Right lobe of liver (tissue), 4 donors: ENCODE data around the gene OR14I1.

Experiments
- POLR2A ChIP-seq: fragments of 450-650 bp; IDR thresholded peaks from one replicate; pipeline ENCODE4 v1.6.1; 2017; ENCODE audit warnings: antibody characterized with exemption, mild to moderate bottlenecking
- TF ChIP-seq, protein P1 (sequence below), 4 donors: fragments of 200-600 bp in 3 of 4; fragments of 450-650 bp in 1 of 4; IDR thresholded peaks; one replicate each; pipeline versions ENCODE4 v1.5.1 to v1.8.0; 2016 to 2022; ENCODE audit warnings: antibody characterized with exemption in 4 of 4, mild to moderate bottlenecking in 2 of 4
- donor health status: DM: no; HTN: no; CAD: no.
- donor health status: DM: no; HTN: no; CAD: no.
- donor health status: DM: no; HTN: yes; CAD: no.

DNA sequence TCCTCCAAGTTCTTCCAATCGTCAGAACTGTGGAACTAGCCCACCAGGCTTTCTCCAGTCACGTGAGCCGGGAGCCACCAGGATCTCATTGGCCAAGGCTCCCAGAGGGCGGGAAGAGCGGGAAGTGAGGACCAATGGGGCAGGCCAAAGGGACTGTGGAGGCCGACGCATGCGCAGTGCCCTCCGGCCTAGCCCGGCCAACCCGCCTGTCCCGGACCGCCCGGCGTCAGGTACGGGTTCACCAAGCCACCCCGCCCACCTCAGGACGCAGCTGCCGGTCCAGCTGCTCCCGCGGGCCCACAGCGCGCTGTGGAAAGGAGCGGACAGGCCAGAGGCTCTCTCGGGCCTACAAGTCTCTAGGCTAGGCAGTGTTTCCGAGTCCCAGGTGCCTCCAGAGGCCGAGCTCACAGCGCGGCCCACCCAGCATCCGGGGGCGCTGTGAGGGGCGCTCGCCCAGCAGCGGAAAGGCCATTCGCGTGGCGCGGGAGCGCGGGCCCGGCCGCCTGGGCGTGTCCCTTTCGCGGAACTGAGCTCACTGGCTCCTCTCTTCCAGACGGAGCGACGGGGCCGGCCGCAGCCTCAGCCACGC lies 10.9 kb downstream of the OR14I1 start:
- TF ChIP-seq, protein P1, sequence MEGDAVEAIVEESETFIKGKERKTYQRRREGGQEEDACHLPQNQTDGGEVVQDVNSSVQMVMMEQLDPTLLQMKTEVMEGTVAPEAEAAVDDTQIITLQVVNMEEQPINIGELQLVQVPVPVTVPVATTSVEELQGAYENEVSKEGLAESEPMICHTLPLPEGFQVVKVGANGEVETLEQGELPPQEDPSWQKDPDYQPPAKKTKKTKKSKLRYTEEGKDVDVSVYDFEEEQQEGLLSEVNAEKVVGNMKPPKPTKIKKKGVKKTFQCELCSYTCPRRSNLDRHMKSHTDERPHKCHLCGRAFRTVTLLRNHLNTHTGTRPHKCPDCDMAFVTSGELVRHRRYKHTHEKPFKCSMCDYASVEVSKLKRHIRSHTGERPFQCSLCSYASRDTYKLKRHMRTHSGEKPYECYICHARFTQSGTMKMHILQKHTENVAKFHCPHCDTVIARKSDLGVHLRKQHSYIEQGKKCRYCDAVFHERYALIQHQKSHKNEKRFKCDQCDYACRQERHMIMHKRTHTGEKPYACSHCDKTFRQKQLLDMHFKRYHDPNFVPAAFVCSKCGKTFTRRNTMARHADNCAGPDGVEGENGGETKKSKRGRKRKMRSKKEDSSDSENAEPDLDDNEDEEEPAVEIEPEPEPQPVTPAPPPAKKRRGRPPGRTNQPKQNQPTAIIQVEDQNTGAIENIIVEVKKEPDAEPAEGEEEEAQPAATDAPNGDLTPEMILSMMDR (IDR thresholded peaks at IDR 0.05), result no peak
- TF ChIP-seq POLR2A, result no peak
